ENCODE measurements around the gene ZNF397. TPM values are rescaled to one million over a fixed set of nuclear protein-coding genes. Genes with fewer than 3 reads are reported as not detected.
A peak's percentile ranks its signal among the peaks of the same experiment; 100 is the strongest.

ZNF397 gene
- 16.8 TPM for total RNA-seq (2013)
- polyA plus RNA-seq (1 to 10 TPM; 3.6 to 6.6 (median 3.6) TPM), polyA minus RNA-seq (3.2 and 7.0 TPM in 2 replicates), total RNA-seq (5.0 to 25.4 (median 12.4) reads per million in 11 experiments)

DNA sequence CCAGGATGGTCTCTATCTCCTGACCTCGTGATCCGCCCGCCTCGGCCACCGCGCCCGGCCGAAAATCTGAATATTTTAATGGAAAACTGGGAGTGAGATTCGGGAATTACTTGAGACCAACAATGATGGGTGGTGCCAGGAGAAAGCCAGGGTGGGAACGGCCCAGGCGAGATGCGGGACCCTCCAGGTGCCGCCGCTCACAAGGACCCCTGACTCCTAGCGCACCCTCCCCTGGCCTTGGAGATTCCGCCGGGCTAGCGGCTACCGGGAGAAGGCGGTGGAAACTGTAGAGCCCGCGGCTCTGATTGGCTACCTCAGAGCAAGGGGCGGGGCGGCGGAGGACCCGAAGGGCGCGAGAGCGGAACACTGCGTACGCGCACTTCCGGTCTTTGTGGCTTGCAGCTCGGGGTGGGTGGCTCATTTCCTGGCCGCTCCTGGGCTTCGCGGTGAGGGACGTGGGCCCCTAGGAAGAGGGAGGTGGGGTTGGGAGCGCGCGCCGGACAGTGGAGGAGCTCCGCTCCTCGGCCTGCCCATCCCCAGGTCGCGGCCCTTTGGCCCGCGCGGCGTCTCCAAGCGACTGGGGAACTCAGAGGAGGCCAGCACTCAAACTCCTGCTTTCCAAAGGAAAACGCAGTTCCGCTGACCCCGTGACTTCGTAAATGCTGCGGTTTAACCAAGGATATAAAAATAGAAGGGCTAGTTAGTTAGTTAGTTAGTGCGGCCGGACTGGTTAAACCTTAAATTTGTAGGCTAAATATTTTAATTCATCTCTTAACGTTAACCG lies at the start of gene ZNF397:
Gene ZNF397 (plus strand): TSS at position 371 of the 784 bp plus-strand sequence. CDS start 1,437 bp downstream, outside the sequence.
- Mint-ChIP-seq H3K4me1 (peaks cover 5% of the 10 kb centered on the region), H3K9me3 (peaks cover 11 to 28% (median 25%) of the 10 kb centered on the region in 7 donors), H3K27ac (peak within 1 kb of the TSS; percentile 96 to 100 (median 99)), H3K4me3 (peak within 1 kb of the TSS; percentile 93 to 97), H3K36me3 (peaks cover 37 to 38% of the 10 kb centered on the region in 2 donors), H3K27me3 (ENCODE audit: low read depth in 3 of 3) (no peaks in the 10 kb centered on the region)
- peaks cover 34 to 38% of the 10 kb centered on the region in 2 donors for H3K36me3 ChIP-seq (replicated peaks in 1 of 2; ENCODE audit: control insufficient read depth in 1 of 2, insufficient read depth in 2 of 2, low read length in 2 of 2)
- H3K9ac ChIP-seq (ENCODE audit: insufficient read depth, low read length, poor library complexity, severe bottlenecking), result peak within 1 kb of the TSS; percentile 84
- H3K27me3 ChIP-seq (ENCODE audit: control insufficient read depth in 2 of 2, insufficient read depth in 2 of 2, low read length in 2 of 2), result no peaks in the 10 kb centered on the region
- peak within 1 kb of the TSS; percentile 96 for H3K27ac ChIP-seq (ENCODE audit: low read depth in 1 of 2, low read length in 2 of 2)
- H3K79me2 ChIP-seq (ENCODE audit: insufficient read depth, low read length), result peaks cover 19% of the 10 kb centered on the region
- intact Hi-C loops (cut with micrococcal nuclease), result loop anchor here (2.0 to 10.0 kb wide), 7 partner anchors 50 to 734 kb away; partner anchors contain the start of genes ZSCAN30 (in 2 of the 2), INO80C (in 1 of the 2), RMP24 (in 1 of the 2) and ZNF24 (in 1 of the 2)
- peaks cover 3 to 15% of the 10 kb centered on the region in 2 donors for H3K4me1 ChIP-seq (ENCODE audit: control insufficient read depth in 1 of 2, insufficient read depth in 2 of 2, low read length in 2 of 2)
- TF ChIP-seq, protein P1, sequence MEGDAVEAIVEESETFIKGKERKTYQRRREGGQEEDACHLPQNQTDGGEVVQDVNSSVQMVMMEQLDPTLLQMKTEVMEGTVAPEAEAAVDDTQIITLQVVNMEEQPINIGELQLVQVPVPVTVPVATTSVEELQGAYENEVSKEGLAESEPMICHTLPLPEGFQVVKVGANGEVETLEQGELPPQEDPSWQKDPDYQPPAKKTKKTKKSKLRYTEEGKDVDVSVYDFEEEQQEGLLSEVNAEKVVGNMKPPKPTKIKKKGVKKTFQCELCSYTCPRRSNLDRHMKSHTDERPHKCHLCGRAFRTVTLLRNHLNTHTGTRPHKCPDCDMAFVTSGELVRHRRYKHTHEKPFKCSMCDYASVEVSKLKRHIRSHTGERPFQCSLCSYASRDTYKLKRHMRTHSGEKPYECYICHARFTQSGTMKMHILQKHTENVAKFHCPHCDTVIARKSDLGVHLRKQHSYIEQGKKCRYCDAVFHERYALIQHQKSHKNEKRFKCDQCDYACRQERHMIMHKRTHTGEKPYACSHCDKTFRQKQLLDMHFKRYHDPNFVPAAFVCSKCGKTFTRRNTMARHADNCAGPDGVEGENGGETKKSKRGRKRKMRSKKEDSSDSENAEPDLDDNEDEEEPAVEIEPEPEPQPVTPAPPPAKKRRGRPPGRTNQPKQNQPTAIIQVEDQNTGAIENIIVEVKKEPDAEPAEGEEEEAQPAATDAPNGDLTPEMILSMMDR (IDR thresholded peaks at IDR 0.05), result no peak
- 0% methylated on average over 43 of the region's 60 CpGs for WGBS (ENCODE audit: insufficient coverage)
- H3K9me3 ChIP-seq (replicated peaks in 1 of 2; ENCODE audit: control insufficient read depth in 1 of 2, insufficient read depth in 1 of 2, low read length in 2 of 2), result peaks cover 0 to 34% of the 10 kb centered on the region in 2 donors
- H3K4me2 ChIP-seq (replicated peaks; ENCODE audit: extremely low read depth, low read length, poor library complexity, severe bottlenecking), result peak within 1 kb of the TSS; percentile 81
- peak; percentile 96 to 98 (median 97) for DNase-seq
- H4K20me1 ChIP-seq (ENCODE audit: insufficient read depth, low read length), result no peaks in the 10 kb centered on the region
- H3K4me3 ChIP-seq (replicated peaks in 1 of 3; ENCODE audit: low read depth in 2 of 3, low read length in 3 of 3), result peak within 1 kb of the TSS; percentile 74 to 88 (median 76)
- H2AFZ ChIP-seq (ENCODE audit: insufficient read depth, low read depth, low read length, poor library complexity, severe bottlenecking), result peak within 1 kb of the TSS; percentile 69

GRCh38 chr18:35191698-35192025 lies 49.2 kb upstream of the ZNF397 start:
- Mint-ChIP-seq H3K27me3 (ENCODE audit: low read depth in 3 of 3) (no peaks in the 10 kb centered on the region), H3K4me1 (no peaks in the 10 kb centered on the region)
- TF ChIP-seq, protein P1 (IDR thresholded peaks at IDR 0.05), result no peak

More at GRCh38 chr18:35191698-35192025, 49.2 kb upstream of the ZNF397 start:
- intact Hi-C loops (cut with micrococcal nuclease), result no loop called here
- no peaks in the 10 kb centered on the region for H4K20me1 ChIP-seq (ENCODE audit: insufficient read depth, low read length)
- no peaks in the 10 kb centered on the region for H3K27me3 ChIP-seq (ENCODE audit: control insufficient read depth in 2 of 2, insufficient read depth in 2 of 2, low read length in 2 of 2)
- no peak for DNase-seq
- H2AFZ ChIP-seq (ENCODE audit: insufficient read depth, low read depth, low read length, poor library complexity, severe bottlenecking), result no peak overlapping the region
- WGBS (ENCODE audit: insufficient coverage), result 68% methylated on average over 4 of the region's 5 CpGs
- H3K79me2 ChIP-seq (ENCODE audit: insufficient read depth, low read length), result no peaks in the 10 kb centered on the region
- no peak overlapping the region for H3K4me3 Mint-ChIP-seq
- H3K9me3 ChIP-seq (replicated peaks in 1 of 2; ENCODE audit: control insufficient read depth in 1 of 2, insufficient read depth in 1 of 2, low read length in 2 of 2), result no peaks in the 10 kb centered on the region
- no peak overlapping the region for H3K4me3 ChIP-seq (replicated peaks in 1 of 3; ENCODE audit: low read depth in 2 of 3, low read length in 3 of 3)
- no peaks in the 10 kb centered on the region for H3K4me1 ChIP-seq (ENCODE audit: control insufficient read depth in 1 of 2, insufficient read depth in 2 of 2, low read length in 2 of 2)
- H3K27ac Mint-ChIP-seq, result no peak overlapping the region
- H3K4me2 ChIP-seq (replicated peaks; ENCODE audit: extremely low read depth, low read length, poor library complexity, severe bottlenecking), result no peak overlapping the region
- no peak overlapping the region for H3K27ac ChIP-seq (ENCODE audit: low read depth in 1 of 2, low read length in 2 of 2)
- H3K9me3 Mint-ChIP-seq, result no peaks in the 10 kb centered on the region
- no peak overlapping the region for H3K9ac ChIP-seq (ENCODE audit: insufficient read depth, low read length, poor library complexity, severe bottlenecking)
- H3K36me3 Mint-ChIP-seq, result no peaks in the 10 kb centered on the region
- no peaks in the 10 kb centered on the region for H3K36me3 ChIP-seq (replicated peaks in 1 of 2; ENCODE audit: control insufficient read depth in 1 of 2, insufficient read depth in 2 of 2, low read length in 2 of 2)
